Left ventricle myocardium inferior (tissue), 1 donor: ENCODE data around the gene PRR12. TPM values are rescaled to one million over a fixed set of nuclear protein-coding genes. Genes with fewer than 3 reads are reported as not detected.

Experiments
- DNase-seq: peaks from one replicate; pipeline ENCODE4 v3.0.0-alpha.2; 2020
- H3K27ac ChIP-seq: fragments of 200-600 bp; replicated peaks from 2 replicates; pipeline ENCODE4 v1.8.0; 2021
- H3K27me3 ChIP-seq: fragments of 200-600 bp; 2 replicates; pipeline ENCODE4 v1.8.0; 2021; ENCODE audit warnings: low read depth
- H3K36me3 ChIP-seq: fragments of 200-600 bp; 2 replicates; pipeline ENCODE4 v1.8.0; 2021
- H3K4me1 ChIP-seq: fragments of 200-600 bp; 2 replicates; pipeline ENCODE4 v1.8.0; 2021
- H3K4me3 ChIP-seq: fragments of 200-600 bp; 2 replicates; pipeline ENCODE4 v1.8.0; 2021; ENCODE audit warnings: mild to moderate bottlenecking, moderate library complexity
- H3K9me3 ChIP-seq: fragments of 200-600 bp; replicated peaks from 2 replicates; pipeline ENCODE4 v1.8.0; 2021
- intact Hi-C: fragments of 100-400 bp; cut with micrococcal nuclease; formaldehyde crosslinking; loops from one replicate; pipeline ENCODE4 v1.11.0; 2022
- total RNA-seq: library from RNA; stranded (reverse); fragmentation: NEBNext Ultra II Directional; extraction: Animal tissue kit (Norgen Biotek cat#: 25700); gene quantifications from one replicate; pipeline ENCODE4 v1.2.1, GENCODE V29; 2021
- TF ChIP-seq, protein P1 (sequence below): fragments of 200-600 bp; IDR thresholded peaks from 2 replicates; pipeline ENCODE4 v1.8.0; 2021; ENCODE audit warnings: antibody characterized with exemption, mild to moderate bottlenecking, borderline replicate concordance
- donor health status: DM: no; HTN: yes; CAD: no; lungs with severe emphysema.

The PRR12 gene
- total RNA-seq, 1 donor from 2014 or later: 15.5 TPM

DNA sequence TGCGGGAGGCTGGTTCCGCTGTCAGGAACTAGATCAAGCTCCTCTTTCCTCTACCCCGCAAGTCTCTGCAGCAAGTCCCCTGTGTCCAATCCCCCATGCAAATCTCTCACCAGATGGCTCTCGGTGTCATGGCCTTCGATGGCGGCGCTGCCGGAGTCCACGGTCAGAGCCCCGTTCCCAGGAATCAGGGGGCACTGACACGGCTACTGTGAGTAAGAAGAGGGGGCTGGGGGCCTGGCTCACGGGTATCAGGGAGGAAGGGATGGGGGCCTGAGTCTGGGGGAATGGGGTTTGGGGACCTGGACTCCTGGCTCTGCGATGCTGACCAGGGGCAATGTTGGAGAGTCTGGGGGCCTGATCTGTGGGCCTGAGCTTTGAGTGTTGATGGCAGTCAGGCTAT, 55.0 kb downstream of the PRR12 start:
- Histone ChIP-seq H3K27ac (no peak overlapping the region), H3K4me1 (peaks cover 45% of the 10 kb centered on the region), H3K4me3 (no peak overlapping the region), H3K27me3 (no peaks in the 10 kb centered on the region), H3K9me3 (no peaks in the 10 kb centered on the region), H3K36me3 (peaks cover 58% of the 10 kb centered on the region)
- DNase-seq: no peak
- TF ChIP-seq, protein P1, sequence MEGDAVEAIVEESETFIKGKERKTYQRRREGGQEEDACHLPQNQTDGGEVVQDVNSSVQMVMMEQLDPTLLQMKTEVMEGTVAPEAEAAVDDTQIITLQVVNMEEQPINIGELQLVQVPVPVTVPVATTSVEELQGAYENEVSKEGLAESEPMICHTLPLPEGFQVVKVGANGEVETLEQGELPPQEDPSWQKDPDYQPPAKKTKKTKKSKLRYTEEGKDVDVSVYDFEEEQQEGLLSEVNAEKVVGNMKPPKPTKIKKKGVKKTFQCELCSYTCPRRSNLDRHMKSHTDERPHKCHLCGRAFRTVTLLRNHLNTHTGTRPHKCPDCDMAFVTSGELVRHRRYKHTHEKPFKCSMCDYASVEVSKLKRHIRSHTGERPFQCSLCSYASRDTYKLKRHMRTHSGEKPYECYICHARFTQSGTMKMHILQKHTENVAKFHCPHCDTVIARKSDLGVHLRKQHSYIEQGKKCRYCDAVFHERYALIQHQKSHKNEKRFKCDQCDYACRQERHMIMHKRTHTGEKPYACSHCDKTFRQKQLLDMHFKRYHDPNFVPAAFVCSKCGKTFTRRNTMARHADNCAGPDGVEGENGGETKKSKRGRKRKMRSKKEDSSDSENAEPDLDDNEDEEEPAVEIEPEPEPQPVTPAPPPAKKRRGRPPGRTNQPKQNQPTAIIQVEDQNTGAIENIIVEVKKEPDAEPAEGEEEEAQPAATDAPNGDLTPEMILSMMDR: no peak
- intact Hi-C loops: no loop called here

GRCh38 chr19:49646586-49646985, 55.6 kb downstream of the PRR12 start:
- intact Hi-C loops: no loop called here
- H3K36me3 ChIP-seq: peaks cover 64% of the 10 kb centered on the region
- H3K4me3 ChIP-seq: no peak overlapping the region
- H3K27me3 ChIP-seq: no peaks in the 10 kb centered on the region
- H3K9me3 ChIP-seq: no peaks in the 10 kb centered on the region
- TF ChIP-seq, protein P1: no peak
- DNase-seq: no peak
- H3K27ac ChIP-seq: no peak overlapping the region
- H3K4me1 ChIP-seq: peaks cover 39% of the 10 kb centered on the region

DNA sequence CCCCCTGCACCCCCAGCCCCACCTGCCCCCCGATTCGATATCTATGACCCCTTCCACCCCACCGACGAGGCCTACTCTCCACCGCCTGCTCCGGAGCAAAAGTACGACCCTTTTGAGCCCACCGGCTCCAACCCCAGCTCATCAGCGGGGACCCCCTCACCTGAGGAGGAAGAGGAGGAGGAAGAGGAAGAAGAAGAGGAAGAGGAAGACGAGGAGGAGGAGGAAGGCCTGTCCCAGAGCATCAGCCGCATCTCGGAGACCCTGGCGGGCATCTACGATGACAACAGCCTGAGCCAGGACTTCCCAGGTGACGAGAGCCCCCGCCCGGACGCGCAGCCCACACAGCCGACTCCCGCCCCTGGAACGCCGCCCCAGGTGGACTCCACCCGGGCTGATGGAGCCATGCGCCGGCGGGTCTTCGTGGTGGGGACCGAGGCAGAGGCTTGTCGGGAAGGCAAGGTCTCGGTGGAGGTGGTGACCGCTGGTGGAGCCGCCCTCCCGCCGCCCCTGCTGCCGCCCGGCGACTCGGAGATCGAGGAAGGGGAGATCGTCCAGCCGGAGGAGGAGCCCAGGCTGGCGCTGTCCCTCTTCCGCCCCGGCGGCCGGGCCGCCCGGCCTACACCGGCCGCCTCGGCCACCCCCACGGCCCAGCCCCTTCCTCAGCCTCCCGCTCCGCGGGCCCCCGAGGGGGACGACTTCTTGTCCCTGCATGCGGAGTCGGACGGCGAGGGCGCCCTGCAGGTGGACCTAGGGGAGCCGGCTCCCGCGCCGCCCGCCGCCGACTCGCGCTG, 60.2 kb downstream of the PRR12 start:
- Histone ChIP-seq H3K36me3 (peaks cover 93% of the 10 kb centered on the region), H3K4me3 (no peak overlapping the region), H3K4me1 (no peaks in the 10 kb centered on the region), H3K27me3 (no peaks in the 10 kb centered on the region), H3K27ac (no peak overlapping the region), H3K9me3 (no peaks in the 10 kb centered on the region)
- TF ChIP-seq, protein P1: no peak
- no peak for DNase-seq
- intact Hi-C loops: no loop called here

DNA sequence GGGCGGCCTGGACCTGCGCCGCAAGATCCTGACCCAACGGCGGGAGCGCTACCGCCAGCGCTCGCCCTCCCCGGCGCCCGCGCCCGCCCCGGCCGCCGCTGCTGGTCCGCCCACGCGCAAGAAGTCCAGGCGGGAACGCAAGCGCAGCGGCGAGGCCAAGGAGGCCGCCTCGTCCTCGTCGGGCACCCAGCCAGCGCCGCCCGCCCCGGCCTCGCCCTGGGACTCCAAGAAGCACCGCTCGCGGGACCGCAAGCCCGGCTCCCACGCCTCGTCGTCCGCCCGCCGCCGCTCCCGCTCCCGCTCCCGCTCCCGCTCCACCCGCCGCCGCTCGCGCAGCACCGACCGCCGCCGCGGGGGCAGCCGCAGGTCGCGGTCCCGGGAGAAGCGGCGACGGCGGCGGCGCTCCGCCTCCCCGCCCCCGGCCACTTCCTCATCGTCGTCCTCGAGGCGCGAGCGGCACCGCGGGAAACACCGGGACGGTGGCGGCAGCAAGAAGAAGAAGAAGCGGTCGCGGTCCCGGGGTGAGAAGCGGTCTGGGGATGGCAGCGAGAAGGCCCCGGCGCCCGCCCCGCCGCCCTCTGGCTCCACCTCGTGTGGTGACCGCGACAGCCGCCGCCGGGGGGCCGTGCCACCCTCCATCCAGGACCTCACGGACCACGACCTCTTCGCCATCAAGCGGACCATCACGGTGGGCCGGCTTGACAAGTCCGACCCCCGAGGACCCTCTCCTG, 61.0 kb downstream of the PRR12 start:
- no peaks in the 10 kb centered on the region for H3K27me3 ChIP-seq
- intact Hi-C loops: no loop called here
- DNase-seq: no peak
- H3K4me3 ChIP-seq: no peak overlapping the region
- H3K9me3 ChIP-seq: no peaks in the 10 kb centered on the region
- H3K4me1 ChIP-seq: no peaks in the 10 kb centered on the region
- no peak overlapping the region for H3K27ac ChIP-seq
- H3K36me3 ChIP-seq: peaks cover 93% of the 10 kb centered on the region
- TF ChIP-seq, protein P1: no peak

- no peaks in the 10 kb centered on the region for H3K4me1 ChIP-seq
- TF ChIP-seq, protein P1: no peak
- H3K36me3 ChIP-seq: peaks cover 93% of the 10 kb centered on the region
- no peaks in the 10 kb centered on the region for H3K27me3 ChIP-seq
- intact Hi-C loops: no loop called here
- H3K27ac ChIP-seq: no peak overlapping the region
- H3K9me3 ChIP-seq: no peaks in the 10 kb centered on the region
- H3K4me3 ChIP-seq: no peak overlapping the region
- DNase-seq: no peak
These were observed 61.8 kb downstream of the PRR12 start for GRCh38 chr19:49652551-49653465.
